MCF 10A (cell line): Measurements from ENCODE around the gene PCBP2. TPM values are rescaled to one million over a fixed set of nuclear protein-coding genes. Genes with fewer than 3 reads are reported as not detected.

ENCODE experiments used
- BruUV-seq: library from RNA; stranded (reverse); fragments of 400-500 nt; replicated peaks from 2 replicates; lab custom pipeline; 2021; lab: Mats Ljungman, UMichigan
- CTCF ChIA-PET: fragments of 300-600 bp; sonication (Branson Sonifier 250); formaldehyde crosslinking; extraction: SDS; loops from one replicate; lab custom pipeline; 2021; ENCODE audit warnings: antibody characterized with exemption, inconsistent platforms; lab: Yijun Ruan, JAX
- POLR2A ChIA-PET: fragments of 300-600, 350-650 bp; sonication (Branson Sonifier 250); formaldehyde crosslinking; extraction: SDS; loops from one replicate; lab custom pipeline; 2020; ENCODE audit warnings: antibody characterized with exemption, inconsistent platforms; lab: Yijun Ruan, JAX
- DNase-seq: peaks from one replicate; pipeline ENCODE4 v3.0.0-alpha.2; 2018; ENCODE audit not compliant: unreplicated experiment
- H3K27ac Mint-ChIP-seq: one replicate; pipeline ENCODE4 v1.8.0; 2022; ENCODE audit warnings: mild to moderate bottlenecking, low read depth, mixed read lengths; ENCODE audit not compliant: unreplicated experiment
- H3K27me3 Mint-ChIP-seq: one replicate; pipeline ENCODE4 v1.8.0; 2022; ENCODE audit warnings: mixed read lengths; ENCODE audit not compliant: insufficient read depth, unreplicated experiment
- H3K36me3 Mint-ChIP-seq: one replicate; pipeline ENCODE4 v1.8.0; 2022; ENCODE audit warnings: mild to moderate bottlenecking, moderate library complexity, mixed read lengths; ENCODE audit not compliant: insufficient read depth, unreplicated experiment
- H3K4me1 Mint-ChIP-seq: one replicate; pipeline ENCODE4 v1.8.0; 2022; ENCODE audit warnings: mixed read lengths; ENCODE audit not compliant: insufficient read depth, unreplicated experiment
- H3K4me3 Mint-ChIP-seq: one replicate; pipeline ENCODE4 v1.8.0; 2022; ENCODE audit warnings: mild to moderate bottlenecking, moderate library complexity, mixed read lengths; ENCODE audit not compliant: unreplicated experiment
- H3K9me3 Mint-ChIP-seq: one replicate; pipeline ENCODE4 v1.8.0; 2022; ENCODE audit warnings: mixed read lengths; ENCODE audit not compliant: unreplicated experiment
- intact Hi-C: fragments of 100-400 bp; cut with micrococcal nuclease; formaldehyde crosslinking; loops from 2 replicates; pipeline ENCODE4 v1.14.1; 2022
- total RNA-seq: library from RNA; stranded (reverse); gene quantifications from 2 replicates; pipeline ENCODE4 v1.2.3, GENCODE V29; 2022
- TF ChIP-seq, protein P1 (sequence below): fragments of 200-600 bp; IDR thresholded peaks from one replicate; pipeline ENCODE4 v1.8.0; 2022; ENCODE audit warnings: antibody characterized with exemption, mild to moderate bottlenecking; ENCODE audit not compliant: unreplicated experiment

The PCBP2 gene
- total RNA-seq, 1 experiment from 2014 or later, result 1,037 TPM

DNA sequence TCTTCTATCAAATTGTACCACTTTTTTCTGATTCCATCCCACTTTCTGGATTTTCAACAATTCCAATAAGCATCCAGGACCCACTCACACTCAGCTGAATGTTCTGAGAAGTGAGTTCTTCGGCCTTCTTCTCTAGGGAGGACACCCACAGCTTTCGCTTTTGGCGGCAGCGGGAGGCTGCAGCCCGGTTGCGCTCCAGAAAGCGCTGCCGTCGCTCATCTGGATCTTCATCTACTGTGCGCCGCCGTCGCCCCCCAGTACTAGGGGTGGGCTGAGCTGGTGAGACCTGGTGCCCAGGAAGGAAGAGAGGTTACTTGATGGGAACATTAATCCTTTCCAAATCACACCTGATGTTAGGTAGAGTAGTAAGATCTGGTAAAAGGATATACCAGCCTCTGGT lies 72.6 kb downstream of the PCBP2 start:
- Mint-ChIP-seq H3K36me3 (peaks cover 72% of the 10 kb centered on the region), H3K27me3 (no peaks in the 10 kb centered on the region), H3K9me3 (no peaks in the 10 kb centered on the region), H3K4me3 (no peak overlapping the region), H3K27ac (no peak overlapping the region), H3K4me1 (no peaks in the 10 kb centered on the region)
- CTCF ChIA-PET, result interaction anchor here (0.9 kb wide), 1 partner anchor 220 kb away, joined by 4 read pairs; no protein-coding TSS in a partner anchor
- TF ChIP-seq, protein P1, sequence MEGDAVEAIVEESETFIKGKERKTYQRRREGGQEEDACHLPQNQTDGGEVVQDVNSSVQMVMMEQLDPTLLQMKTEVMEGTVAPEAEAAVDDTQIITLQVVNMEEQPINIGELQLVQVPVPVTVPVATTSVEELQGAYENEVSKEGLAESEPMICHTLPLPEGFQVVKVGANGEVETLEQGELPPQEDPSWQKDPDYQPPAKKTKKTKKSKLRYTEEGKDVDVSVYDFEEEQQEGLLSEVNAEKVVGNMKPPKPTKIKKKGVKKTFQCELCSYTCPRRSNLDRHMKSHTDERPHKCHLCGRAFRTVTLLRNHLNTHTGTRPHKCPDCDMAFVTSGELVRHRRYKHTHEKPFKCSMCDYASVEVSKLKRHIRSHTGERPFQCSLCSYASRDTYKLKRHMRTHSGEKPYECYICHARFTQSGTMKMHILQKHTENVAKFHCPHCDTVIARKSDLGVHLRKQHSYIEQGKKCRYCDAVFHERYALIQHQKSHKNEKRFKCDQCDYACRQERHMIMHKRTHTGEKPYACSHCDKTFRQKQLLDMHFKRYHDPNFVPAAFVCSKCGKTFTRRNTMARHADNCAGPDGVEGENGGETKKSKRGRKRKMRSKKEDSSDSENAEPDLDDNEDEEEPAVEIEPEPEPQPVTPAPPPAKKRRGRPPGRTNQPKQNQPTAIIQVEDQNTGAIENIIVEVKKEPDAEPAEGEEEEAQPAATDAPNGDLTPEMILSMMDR, result no peak
- intact Hi-C loops, result no loop called here
- no peak for DNase-seq
- BruUV-seq, result no TSS peak
- POLR2A ChIA-PET, result interaction anchor here (0.9 to 1.3 kb wide), 2 partner anchors 9 to 19 kb away, joined by 3 read pairs; no protein-coding TSS in a partner anchor

DNA sequence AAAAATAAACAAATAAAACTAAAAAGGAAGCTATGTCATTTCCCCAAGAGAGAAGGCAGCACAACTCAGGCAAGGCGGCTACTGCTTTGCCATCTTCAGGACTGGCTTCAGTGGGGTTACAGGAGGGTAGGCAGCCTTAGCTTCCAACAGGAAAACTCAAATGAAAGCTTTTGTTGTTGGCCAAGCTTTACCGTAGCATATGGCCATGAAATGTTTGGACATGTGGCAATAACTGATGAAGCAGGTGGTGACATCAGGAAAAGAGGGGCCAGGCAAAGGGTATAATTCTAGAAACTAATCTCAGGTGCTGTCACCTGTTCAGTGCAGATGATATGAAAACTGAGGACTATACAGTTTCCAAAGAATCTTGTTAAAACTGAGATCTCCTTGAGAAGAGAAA lies 78.2 kb downstream of the PCBP2 start:
- Mint-ChIP-seq H3K36me3 (peaks cover 76% of the 10 kb centered on the region), H3K4me3 (no peak overlapping the region), H3K9me3 (no peaks in the 10 kb centered on the region), H3K27me3 (no peaks in the 10 kb centered on the region), H3K27ac (no peak overlapping the region), H3K4me1 (no peaks in the 10 kb centered on the region)
- DNase-seq, result no peak
- ChIA-PET POLR2A (interaction anchor here (0.7 kb wide), 1 partner anchor 84 kb away, joined by 3 read pairs; no protein-coding TSS in a partner anchor), CTCF (interaction anchor here (1.1 to 1.8 kb wide), 2 partner anchors 22 to 216 kb away, joined by 3 to 6 read pairs; no protein-coding TSS in a partner anchor)
- BruUV-seq, result no TSS peak
- TF ChIP-seq, protein P1, result no peak
- intact Hi-C loops, result no loop called here

Other genes with a start within 250 kb of the PCBP2 start
- 1.0 and 1.1 TPM in 2 replicates for gene ITGB7, start 244.9 kb upstream of the PCBP2 start, total RNA-seq
- gene RARG, start 219.9 kb upstream of the PCBP2 start, total RNA-seq, result 30.9 and 43.7 TPM in 2 replicates
- 9.8 and 12.1 TPM in 2 replicates for gene ESPL1, start 183.8 kb upstream of the PCBP2 start, total RNA-seq
- 205 and 229 TPM in 2 replicates for gene PFDN5, start 156.6 kb upstream of the PCBP2 start, total RNA-seq
- 79.8 and 80.9 TPM in 2 replicates for gene MYG1, start 152.4 kb upstream of the PCBP2 start, total RNA-seq
- 52.7 and 60.5 TPM in 2 replicates for gene AAAS, start 130.5 kb upstream of the PCBP2 start, total RNA-seq
- not detected in 2 replicates for gene SP7, start 115.7 kb upstream of the PCBP2 start, total RNA-seq
- 72.9 and 76.6 TPM in 2 replicates for gene SP1, start 71.9 kb upstream of the PCBP2 start, total RNA-seq
- not detected in 2 replicates for gene AMHR2, start 28.2 kb upstream of the PCBP2 start, total RNA-seq
- 147 and 173 TPM in 2 replicates for gene PRR13, start 10.4 kb upstream of the PCBP2 start, total RNA-seq
- gene MAP3K12, start 47.4 kb downstream of the PCBP2 start, total RNA-seq, result 4.6 and 5.9 TPM in 2 replicates
- gene TARBP2, start 49.2 kb downstream of the PCBP2 start, total RNA-seq, result 26.4 and 27.8 TPM in 2 replicates
- gene NPFF, start 55.4 kb downstream of the PCBP2 start, total RNA-seq, result not detected in 2 replicates
- gene ATF7, start 174.3 kb downstream of the PCBP2 start, total RNA-seq, result 39.6 and 40.8 TPM in 2 replicates
- 328 and 381 TPM in 2 replicates for gene ATP5MC2, start 224.0 kb downstream of the PCBP2 start, total RNA-seq